Colon (tissue), 2 donors: ENCODE data around the gene GNL1.
"Not testable (repeated sequence)": the region's sequence is repeated elsewhere in the genome, so short reads cannot be mapped to it uniquely, and the experiment has no call there.

ENCODE experiments used
- FAIRE-seq: peaks from 2 replicates; lab custom pipeline; 2012; peaks lifted over from hg19 to GRCh38; lab: Jason Lieb, UNC
- donor health status: control.
- donor health status: control.

Gene GNL1

GRCh38 chr6:30529349-30529875 is 26.9 kb downstream of the GNL1 start:
- FAIRE-seq, result not testable (repeated sequence)

GRCh38 chr6:30526444-30526843 is 29.8 kb downstream of the GNL1 start:
- not testable (repeated sequence) for FAIRE-seq

GRCh38 chr6:30521952-30522351 is 34.3 kb downstream of the GNL1 start:
- FAIRE-seq, result not testable (repeated sequence)

GRCh38 chr6:30521082-30521481 is 35.2 kb downstream of the GNL1 start:
- FAIRE-seq, result not testable (repeated sequence)

GRCh38 chr6:30520522-30520921 is 35.8 kb downstream of the GNL1 start:
- no peak for FAIRE-seq

GRCh38 chr6:30518505-30519145 is 37.7 kb downstream of the GNL1 start:
- not testable (repeated sequence) for FAIRE-seq

- FAIRE-seq, result not testable (repeated sequence)
These were observed 38.4 kb downstream of the GNL1 start for GRCh38 chr6:30517767-30518504.

GRCh38 chr6:30516754-30517076 is 39.6 kb downstream of the GNL1 start:
- FAIRE-seq, result not testable (repeated sequence)

- FAIRE-seq, result no peak
These were observed 40.1 kb downstream of the GNL1 start for GRCh38 chr6:30515944-30516753.

GRCh38 chr6:30515106-30515505 is 41.2 kb downstream of the GNL1 start:
- FAIRE-seq, result no peak

GRCh38 chr6:30513451-30513850 is 42.8 kb downstream of the GNL1 start:
- FAIRE-seq, result no peak

- FAIRE-seq, result no peak
These were observed 45.1 kb downstream of the GNL1 start for GRCh38 chr6:30511169-30511546.

- no peak for FAIRE-seq
These were observed 45.7 kb downstream of the GNL1 start for GRCh38 chr6:30510419-30511168.

- FAIRE-seq, result no peak
These were observed 47.2 kb downstream of the GNL1 start for GRCh38 chr6:30508890-30509736.

GRCh38 chr6:30507849-30508827 is 48.2 kb downstream of the GNL1 start:
- FAIRE-seq, result no peak

GRCh38 chr6:30500421-30501355 is 55.6 kb downstream of the GNL1 start:
- FAIRE-seq, result no peak

- FAIRE-seq, result not testable (repeated sequence)
These were observed 57.6 kb downstream of the GNL1 start for GRCh38 chr6:30498705-30499104.

GRCh38 chr6:30497714-30498113 is 58.6 kb downstream of the GNL1 start:
- no peak for FAIRE-seq

- FAIRE-seq, result not testable (repeated sequence)
These were observed 59.1 kb downstream of the GNL1 start for GRCh38 chr6:30497261-30497599.
